HepG2 (cell line): ENCODE results near the gene CTDSPL2. TPM values are rescaled to one million over a fixed set of nuclear protein-coding genes. Genes with fewer than 3 reads are reported as not detected.

ENCODE experiments used
- ARID5B ChIP-seq: IDR thresholded peaks from 2 replicates; pipeline ENCODE4 v1.4.0; 2020; ENCODE audit warnings: mild to moderate bottlenecking, missing genetic modification reagents
- PPARG ChIP-seq: conservative IDR thresholded peaks from 2 replicates; pipeline ENCODE4 v1.6.1; 2016; ENCODE audit warnings: missing biosample characterization, missing genetic modification reagents
- TRIM22 ChIP-seq: fragments of 450-650 bp; IDR thresholded peaks from 2 replicates; pipeline ENCODE4 v1.6.1; 2017
- ZBTB39 ChIP-seq: sonication (generic); formaldehyde crosslinking; IDR thresholded peaks from 2 replicates; pipeline ENCODE4 v1.5.0; 2020; ENCODE audit warnings: missing genetic modification reagents
- ZFP1 ChIP-seq: IDR thresholded peaks from 2 replicates; pipeline ENCODE4 v1.6.1; 2016
- ZNF703 ChIP-seq: sonication (generic); formaldehyde crosslinking; IDR thresholded peaks from 2 replicates; pipeline ENCODE4 v1.5.1; 2020; ENCODE audit warnings: missing genetic modification reagents, mild to moderate bottlenecking, moderate library complexity, borderline replicate concordance
- ZNF777 ChIP-seq: sonication (generic); formaldehyde crosslinking; IDR thresholded peaks from 2 replicates; pipeline ENCODE4 v1.4.0; 2020; ENCODE audit warnings: missing genetic modification reagents
- ZNF841 ChIP-seq: sonication (generic); formaldehyde crosslinking; IDR thresholded peaks from 2 replicates; pipeline ENCODE4 v1.8.1; 2023; ENCODE audit warnings: missing genetic modification reagents, borderline replicate concordance
- polyA plus RNA-seq, 8 experiments: library from polyadenylated mRNA; depleted of rRNA in 3 of 8; stranded (reverse) in 7 of 8; unstranded in 1 of 8; fragments of >200 nt; fragmentation: Illumina TruSeq in 4 of 8; extraction: Trizol in 4 of 8; gene quantifications; 2 replicates each; pipeline versions ENCODE4 v1.2.1 to v1.2.3, GENCODE V29; 2011 to 2016; ENCODE audit warnings: low read depth in 4 of 8, missing spikeins in 1 of 8, mixed read lengths in 1 of 8; ENCODE audit not compliant: insufficient read depth in 1 of 8
- total RNA-seq, 5 experiments: library from RNA; depleted of rRNA; stranded (reverse); fragments of >200 nt; fragmentation: Illumina TruSeq; extraction: Trizol; gene quantifications; 2 replicates each; pipeline ENCODE4 v1.2.3, GENCODE V29; 2016; ENCODE audit warnings: low read depth in 1 of 5

The CTDSPL2 gene
- total and polyA plus RNA-seq, 2 of the 13 experiments (the other 11 are each of a cell fraction or from before 2014, with no cell fraction given) = 37.4 to 56.2 TPM

GRCh38 chr15:44535523-44536301 is 108.3 kb downstream of the CTDSPL2 start (continued):
- TF ChIP-seq ARID5B (no peak), ZBTB39 (CRISPR knock-in tag) (no peak), ZFP1 (no peak), PPARG (CRISPR knock-in tag) (no peak), ZNF777 (0 out of 2 replicates have a peak, but pooled peaks have one; percentile 11), TRIM22 (no peak), ZNF841 (CRISPR knock-in tag) (peak; percentile 13; the same call in 1 of the 2 replicates), ZNF703 (CRISPR knock-in tag) (no peak)
- TF ChIP-seq, all 625 proteins: peak for 14
